ENCODE measurements around the gene CCNYL1. TPM values are rescaled to one million over a fixed set of nuclear protein-coding genes. Genes with fewer than 3 reads are reported as not detected.

The CCNYL1 gene
- total RNA-seq, 6 experiments from 2014 or later = 7.1 to 11.9 (median 9.4) TPM

DNA sequence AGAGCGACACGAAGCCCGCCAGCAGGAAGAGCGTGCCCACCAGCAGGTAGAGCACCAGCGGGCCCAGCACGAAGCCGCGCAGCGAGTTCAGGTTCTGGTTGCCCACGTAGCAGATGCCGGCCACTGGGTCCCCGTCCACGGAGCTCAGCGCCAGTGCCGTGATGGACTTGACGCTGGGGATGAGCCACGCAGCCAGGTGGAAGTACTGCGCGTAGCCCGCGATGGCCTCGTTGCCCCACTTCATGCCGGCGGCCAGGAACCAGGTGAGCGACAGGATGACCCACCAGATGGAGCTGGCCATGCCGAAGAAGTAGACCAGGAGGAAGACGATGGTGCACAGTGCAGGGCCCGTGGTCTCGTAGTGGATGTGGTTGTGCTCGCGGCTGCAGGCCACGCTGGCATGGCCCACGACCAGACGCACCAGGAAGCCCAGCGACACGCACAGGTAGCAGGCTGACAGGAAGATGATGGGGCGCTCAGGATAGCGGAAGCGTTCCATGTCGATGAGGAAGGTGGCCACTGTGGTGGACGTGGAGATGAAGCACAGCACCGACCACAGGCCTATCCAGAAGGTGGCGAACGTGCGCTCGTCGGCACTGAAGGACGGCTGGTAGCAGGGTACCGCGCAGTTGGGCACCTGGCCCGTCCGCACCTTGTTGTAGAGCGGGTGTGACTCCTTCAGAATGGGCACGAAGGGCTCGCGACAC, 56.2 kb downstream of the CCNYL1 start:
- TF ChIP-seq POLR2A (IDR thresholded peaks at IDR 0.05) = no peak
- TF ChIP-seq CTCF (IDR thresholded peaks at IDR 0.05) = peak in 3 of 4 donors; percentile 37 to 46 (median 41)
- peak overlapping the region; percentile 93 to 100 (median 98) for H3K27ac ChIP-seq
- H3K9me3 ChIP-seq = no peaks in the 10 kb centered on the region
- H3K4me3 ChIP-seq = peak overlapping the region; percentile 79 to 85 (median 83)
- intact Hi-C loops (cut with DNase I) = loop anchor here in 1 of 2 donors (10.0 kb wide), 1 partner anchor 207 kb away; no protein-coding TSS in a partner anchor
- DNase-seq (peak; percentile 75 to 82 (median 79)), ATAC-seq (peak; percentile 21 to 32 (median 30))
- H3K27me3 ChIP-seq = no peaks in the 10 kb centered on the region
- peaks cover 0 to 24% (median 0%) of the 10 kb centered on the region in 4 donors for H3K36me3 ChIP-seq
- peaks cover 0 to 35% (median 13%) of the 10 kb centered on the region in 4 donors for H3K4me1 ChIP-seq
- WGBS (ENCODE audit: insufficient coverage, low coverage, low lambda C conversion rate, missing lambda C conversion rate) = no CpG with 5 or more reads among the region's 56 CpGs

DNA sequence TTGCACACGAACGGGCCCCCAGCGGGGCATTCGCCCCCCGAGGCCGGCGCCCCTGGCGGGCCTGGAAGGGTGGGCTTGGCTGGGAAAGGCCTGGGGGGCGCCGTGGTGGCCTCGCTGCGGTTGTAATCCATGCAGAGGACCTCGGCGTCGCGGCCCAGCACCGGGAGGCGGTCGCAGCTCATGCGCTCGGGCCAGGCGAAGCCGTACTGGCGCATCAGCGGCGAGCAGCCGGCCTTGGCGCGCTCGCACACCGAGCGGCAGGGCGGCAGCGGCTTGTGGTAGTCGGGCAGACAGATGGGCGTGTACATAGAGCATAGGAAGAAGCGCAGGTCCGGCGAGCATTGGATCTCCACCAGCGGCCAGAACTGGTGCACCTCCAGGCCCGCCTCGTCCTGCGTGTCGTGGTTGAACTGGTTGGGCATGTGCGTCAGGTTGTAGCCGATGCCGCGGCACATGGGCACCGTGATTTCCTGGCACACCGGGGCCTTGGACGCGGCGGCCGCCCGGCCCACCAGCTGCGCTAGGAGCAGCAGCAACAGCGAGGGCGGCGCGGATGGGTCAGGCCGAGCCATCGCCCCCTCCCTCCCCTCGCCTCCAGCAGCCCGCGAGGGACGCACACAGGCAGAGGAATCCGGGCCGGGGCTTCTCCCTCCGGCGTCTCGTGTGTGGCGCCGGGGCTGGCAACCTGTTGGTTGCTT, 56.9 kb downstream of the CCNYL1 start:
- peaks cover 0 to 31% (median 12%) of the 10 kb centered on the region in 4 donors for H3K4me1 ChIP-seq
- TF ChIP-seq CTCF (IDR thresholded peaks at IDR 0.05) (no peak), POLR2A (IDR thresholded peaks at IDR 0.05) (peak; percentile 22)
- WGBS (ENCODE audit: insufficient coverage, low coverage, low lambda C conversion rate, missing lambda C conversion rate) = 0% methylated on average over 15 of the region's 73 CpGs
- H3K27ac ChIP-seq = peak overlapping the region; percentile 93 to 100 (median 98)
- H3K4me3 ChIP-seq = peak overlapping the region; percentile 79 to 85 (median 83)
- DNase-seq (peak; percentile 65 to 74 (median 69)), ATAC-seq (peak; percentile 0 to 1 (median 0))
- peaks cover 0 to 24% (median 0%) of the 10 kb centered on the region in 4 donors for H3K36me3 ChIP-seq
- H3K9me3 ChIP-seq = no peaks in the 10 kb centered on the region
- intact Hi-C loops (cut with DNase I) = loop anchor here in 1 of 2 donors (10.0 kb wide), 1 partner anchor 206 kb away; no protein-coding TSS in a partner anchor
- H3K27me3 ChIP-seq = no peaks in the 10 kb centered on the region

GRCh38 chr2:207768866-207769596, 57.6 kb downstream of the CCNYL1 start:
- ATAC-seq = no peak
- intact Hi-C loops (cut with DNase I) = loop anchor here in 1 of 2 donors (10.0 kb wide), 1 partner anchor 206 kb away; no protein-coding TSS in a partner anchor
- peaks cover 0 to 17% (median 0%) of the 10 kb centered on the region in 4 donors for H3K36me3 ChIP-seq
- H3K27ac ChIP-seq = peak overlapping the region; percentile 93 to 100 (median 98)
- no peak for TF ChIP-seq POLR2A (IDR thresholded peaks at IDR 0.05)
- TF ChIP-seq CTCF (IDR thresholded peaks at IDR 0.05) = no peak
- WGBS (ENCODE audit: insufficient coverage, low coverage, low lambda C conversion rate, missing lambda C conversion rate) = 0% methylated on average over 13 of the region's 52 CpGs
- H3K27me3 ChIP-seq = no peaks in the 10 kb centered on the region
- peaks cover 0 to 24% (median 9%) of the 10 kb centered on the region in 4 donors for H3K4me1 ChIP-seq
- H3K9me3 ChIP-seq = no peaks in the 10 kb centered on the region
- H3K4me3 ChIP-seq = peak overlapping the region; percentile 79 to 85 (median 83)
- DNase-seq = peak in 1 of 3 donors; percentile 55

Data from right lobe of liver (tissue), 6 donors.